NCI-H146 treated with DMSO at 0.1 percent for 48 hours (cell line): ENCODE results near the gene PLCL1.
A peak's percentile ranks its signal among the peaks of the same experiment; 100 is the strongest.

ENCODE experiments used
- DNase-seq: peaks from one replicate; lab custom pipeline; 2025; ENCODE audit not compliant: unreplicated experiment; lab: John Stamatoyannopoulos, UW

Gene PLCL1

GRCh38 chr2:198102120-198102519 is 297.7 kb downstream of the PLCL1 start:
- no peak for DNase-seq

DNA sequence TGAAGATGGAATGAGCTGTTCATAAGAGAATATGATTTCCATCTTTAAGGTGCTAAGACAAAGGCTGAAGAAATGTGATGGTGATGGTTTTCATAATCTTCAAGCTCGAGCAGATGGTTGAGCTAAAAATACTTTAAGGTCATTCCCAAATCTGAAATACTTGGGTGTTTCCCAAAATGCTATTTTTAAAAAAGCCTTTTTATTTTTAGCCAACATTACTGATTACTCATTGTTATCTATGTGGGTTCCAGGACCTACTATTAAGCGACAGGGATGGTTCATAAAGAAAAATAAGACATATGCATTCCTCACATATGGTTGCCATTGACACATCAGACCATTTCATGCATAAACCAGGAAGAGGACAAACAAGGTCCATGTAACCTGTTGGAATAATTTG is 298.5 kb downstream of the PLCL1 start:
- no peak for DNase-seq

DNA sequence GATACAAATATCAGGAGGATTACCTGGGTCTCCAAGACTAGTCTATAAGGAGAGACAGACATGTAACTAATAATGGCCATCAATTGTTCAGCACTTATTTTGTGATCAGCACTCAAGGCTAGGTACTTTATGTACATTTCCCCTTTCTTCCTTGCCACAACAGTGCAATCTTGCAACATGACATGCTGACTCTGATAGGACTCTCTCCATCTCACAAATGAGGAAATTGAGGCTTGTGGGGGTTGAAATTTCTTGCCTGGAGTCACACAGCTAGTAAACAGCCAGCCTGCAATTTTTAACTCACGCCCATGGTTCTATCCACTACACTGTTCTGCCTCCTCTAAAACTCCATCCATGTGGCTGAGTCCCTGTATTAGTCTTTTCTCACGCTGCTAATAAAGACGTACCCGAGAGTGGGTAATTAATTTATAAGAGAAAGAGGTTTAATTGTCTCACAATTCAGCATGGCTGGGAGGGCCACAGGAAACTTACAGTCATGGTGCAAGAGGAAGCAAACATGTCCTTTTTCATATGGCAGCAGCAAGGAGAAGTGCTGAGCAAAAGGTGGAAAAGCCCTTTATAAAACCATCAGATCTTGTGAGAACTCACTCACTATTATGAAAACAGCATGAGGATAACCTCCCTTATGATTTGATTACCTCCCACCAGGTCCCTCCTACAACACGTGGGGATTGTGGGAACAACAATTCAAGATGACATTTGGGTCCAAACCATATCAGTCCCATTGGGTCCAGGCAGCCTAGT is 302.4 kb downstream of the PLCL1 start:
- no peak for DNase-seq

GRCh38 chr2:198113316-198113715 is 308.9 kb downstream of the PLCL1 start:
- no peak for DNase-seq

DNA sequence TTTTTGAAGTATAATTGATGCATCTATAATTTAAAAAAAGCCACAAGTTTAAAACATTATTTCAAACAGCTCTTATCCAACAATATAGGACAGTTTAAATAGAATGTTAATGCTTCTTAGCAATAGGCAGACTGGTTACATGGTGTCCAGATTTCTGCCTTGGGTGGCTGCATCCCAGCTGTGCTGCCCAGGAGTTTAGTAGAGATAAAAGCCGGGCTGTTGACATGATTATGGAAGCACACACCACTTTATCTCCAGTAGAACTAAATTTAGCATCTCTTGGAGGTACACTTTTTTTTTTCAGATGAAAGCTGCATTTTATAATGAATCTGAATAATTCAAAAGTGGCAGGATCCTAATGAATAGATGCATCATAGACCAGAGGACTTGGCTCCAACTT is 309.7 kb downstream of the PLCL1 start:
- DNase-seq = no peak

- DNase-seq = no peak
These were observed 310.8 kb downstream of the PLCL1 start for GRCh38 chr2:198115201-198115600.

- no peak for DNase-seq
These were observed 312.4 kb downstream of the PLCL1 start for GRCh38 chr2:198116756-198117155.

- DNase-seq = no peak
These were observed 313.1 kb downstream of the PLCL1 start for GRCh38 chr2:198117406-198118041.

DNA sequence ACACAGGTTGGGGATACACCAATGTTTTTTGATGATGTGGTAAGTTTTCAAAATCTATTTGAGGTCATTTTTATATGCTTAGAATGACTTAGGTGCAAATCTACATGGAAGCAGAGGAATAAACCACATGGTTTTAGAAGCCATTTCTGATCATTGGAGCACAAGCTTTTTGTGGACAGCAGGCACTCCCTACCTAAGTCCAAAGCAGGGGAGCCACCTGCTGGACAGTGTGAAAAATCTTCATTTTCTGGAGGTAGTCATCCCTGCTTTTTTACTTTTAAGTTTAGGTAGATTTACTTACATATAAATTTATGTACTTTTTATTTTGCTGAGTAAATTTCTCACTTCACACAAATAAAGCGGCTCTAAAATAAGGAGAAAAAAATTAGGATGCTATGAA is 323.2 kb downstream of the PLCL1 start:
- DNase-seq = peak; percentile 1

- DNase-seq = no peak
These were observed 325.2 kb downstream of the PLCL1 start for GRCh38 chr2:198129609-198130008.

- no peak for DNase-seq
These were observed 330.0 kb downstream of the PLCL1 start for GRCh38 chr2:198134293-198134955.

DNA sequence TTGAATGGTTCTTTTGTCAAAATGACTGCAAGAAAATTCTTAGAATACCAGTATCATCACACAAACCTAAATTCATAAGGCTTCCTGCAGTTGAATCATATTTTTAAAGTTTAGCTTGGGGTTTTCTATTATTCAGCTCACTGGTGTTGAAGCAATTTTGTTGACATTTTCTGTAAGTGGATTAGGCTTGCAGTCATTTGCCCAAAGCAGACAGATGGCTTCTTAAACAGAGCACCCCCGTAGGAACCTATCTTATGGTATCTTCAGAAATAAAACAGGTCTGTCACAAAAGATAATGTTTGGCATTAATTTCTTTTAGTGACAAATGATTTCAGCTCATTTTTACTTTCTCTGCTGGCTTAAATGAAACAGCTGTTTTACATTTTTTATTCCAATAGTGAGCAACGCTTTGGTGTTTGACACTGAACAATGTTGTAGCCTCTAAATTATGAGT is 331.1 kb downstream of the PLCL1 start:
- no peak for DNase-seq

- DNase-seq = no peak
These were observed 331.7 kb downstream of the PLCL1 start for GRCh38 chr2:198136142-198136541.

- DNase-seq = no peak
These were observed 333.3 kb downstream of the PLCL1 start for GRCh38 chr2:198137733-198138132.

- DNase-seq = no peak
These were observed 337.3 kb downstream of the PLCL1 start for GRCh38 chr2:198141726-198142125.

DNA sequence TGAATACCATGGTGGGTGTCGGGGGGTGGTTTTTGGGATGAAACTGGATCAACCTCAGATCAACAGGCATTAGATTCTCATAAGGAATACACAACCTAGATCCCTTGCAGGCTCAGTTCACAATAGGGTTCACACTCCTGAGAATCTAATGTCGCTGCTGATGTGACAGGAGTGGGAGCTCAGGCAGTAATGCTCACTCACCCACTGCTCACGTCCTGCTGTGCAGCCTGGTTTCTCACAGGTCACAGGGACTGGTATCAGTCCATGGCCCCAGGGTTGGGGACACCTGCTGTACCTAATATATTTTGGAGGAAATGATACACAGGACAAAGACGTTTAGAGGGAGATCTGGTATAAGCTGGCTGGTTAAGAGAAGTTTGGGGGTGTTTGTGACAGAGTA is 338.8 kb downstream of the PLCL1 start:
- no peak for DNase-seq

GRCh38 chr2:198143793-198144192 is 339.4 kb downstream of the PLCL1 start:
- no peak for DNase-seq

DNA sequence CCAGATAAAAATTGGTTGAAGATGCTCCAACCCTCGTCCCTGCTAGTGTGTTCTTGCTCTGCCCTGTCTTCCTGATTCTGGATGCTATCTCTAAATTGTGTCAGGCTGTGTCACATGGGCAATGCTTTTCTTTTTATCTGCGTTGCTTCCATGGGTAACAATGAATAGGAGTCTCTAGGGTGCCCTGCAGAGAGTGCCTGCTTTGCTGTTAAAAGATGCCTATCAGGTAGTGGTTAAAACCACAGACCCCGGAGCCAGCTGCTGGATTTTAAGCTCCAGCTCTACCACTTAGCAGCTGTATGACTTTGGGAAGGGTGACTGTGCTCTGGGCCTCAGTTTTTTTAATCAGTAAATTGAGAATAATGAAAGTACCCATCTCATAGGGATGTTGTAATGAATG is 340.3 kb downstream of the PLCL1 start:
- DNase-seq = no peak

DNA sequence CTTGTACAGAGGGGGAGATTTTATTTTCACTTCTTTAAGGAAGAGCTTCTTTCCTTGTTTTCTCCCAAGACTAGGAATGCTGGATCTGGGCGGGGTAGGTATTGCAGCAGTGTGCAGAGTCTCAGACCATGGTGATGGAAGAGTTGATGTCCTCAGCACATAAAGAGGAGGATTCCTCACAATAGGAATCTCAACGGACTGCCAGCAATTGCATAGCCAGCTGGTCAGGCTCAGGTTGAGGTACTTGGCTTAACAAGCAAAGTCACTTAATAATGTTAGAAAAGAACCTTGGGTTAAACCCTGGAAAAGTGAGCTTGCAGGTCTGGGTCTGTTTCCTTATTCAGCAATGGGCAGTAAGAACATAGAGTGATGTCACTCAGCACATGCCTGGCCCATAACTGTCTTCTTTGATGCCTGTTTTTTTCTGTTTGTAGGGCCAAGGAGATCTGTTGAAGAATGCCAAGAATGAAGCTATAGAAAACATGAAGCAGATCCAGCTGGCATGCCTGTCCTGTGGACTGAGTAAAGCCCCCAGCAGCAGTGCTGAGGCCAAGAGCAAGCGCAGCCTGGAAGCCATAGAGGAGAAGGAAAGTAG is 342.1 kb downstream of the PLCL1 start:
- DNase-seq = no peak

DNA sequence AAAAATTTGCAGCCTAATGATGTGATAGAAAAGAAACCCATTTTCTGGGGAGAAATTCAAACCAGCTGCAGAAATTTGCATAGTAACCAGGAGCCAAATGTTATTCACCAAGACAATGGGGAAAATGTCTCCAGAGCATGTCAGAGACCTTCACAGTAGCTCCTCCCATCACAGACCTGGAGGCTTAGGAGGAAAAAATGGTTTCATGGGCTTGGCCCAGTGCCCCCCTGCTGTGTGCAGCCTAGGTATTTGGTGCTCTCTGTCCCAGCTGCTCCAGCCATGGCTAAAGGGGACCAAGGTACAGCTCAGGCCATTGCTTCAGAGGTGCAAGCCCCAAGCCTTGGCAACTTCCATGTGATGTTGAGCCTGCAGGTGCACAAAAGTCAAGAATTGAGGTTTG is 352.9 kb downstream of the PLCL1 start:
- no peak for DNase-seq

- no peak for DNase-seq
These were observed 356.8 kb downstream of the PLCL1 start for GRCh38 chr2:198161151-198161550.

DNA sequence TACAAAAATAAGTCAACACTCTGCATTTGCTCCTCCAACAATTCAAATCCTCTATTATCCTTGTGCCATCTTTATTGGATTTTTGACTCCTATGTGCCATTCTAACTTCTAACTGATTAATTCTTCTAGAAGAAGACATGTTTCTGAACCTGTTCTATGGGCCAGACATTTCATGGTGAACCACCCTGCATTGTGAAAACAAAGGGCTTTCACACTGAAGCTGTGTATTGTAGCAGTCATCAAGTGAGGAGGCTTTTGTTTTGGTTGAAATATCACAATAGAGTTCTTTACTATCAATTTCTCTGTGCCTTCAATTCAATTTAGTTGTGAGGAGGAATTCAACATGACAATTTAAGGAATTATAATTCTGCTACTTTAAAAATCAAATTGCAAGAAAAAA is 357.9 kb downstream of the PLCL1 start:
- DNase-seq = no peak
